GM23338 (cell line): ENCODE data around the gene SYNPR. TPM values are rescaled to one million over a fixed set of nuclear protein-coding genes. Genes with fewer than 3 reads are reported as not detected.

Experiments used
- ATAC-seq: fragments of 200-7000 bp; cut with Tn5 transposase; 3 replicates; pipeline ENCODE4 v1.9.1; 2020
- DNase-seq: peaks from one replicate; pipeline ENCODE4 v3.0.0-alpha.2; 2015; ENCODE audit warnings: low spot score
- H2AFZ ChIP-seq: fragments of 200-600 bp; sonication (generic); 2 replicates; pipeline ENCODE4 v1.8.0; 2016; ENCODE audit warnings: antibody characterized with exemption, mild to moderate bottlenecking, moderate library complexity
- H3F3A ChIP-seq: fragments of 200-600 bp; sonication (generic); replicated peaks from 2 replicates; pipeline ENCODE4 v1.8.0; 2017; ENCODE audit warnings: antibody characterized with exemption, mixed run types, low read depth
- H3K27ac ChIP-seq: fragments of 200-600 bp; sonication (generic); 2 replicates; pipeline ENCODE4 v1.6.1; 2016; ENCODE audit warnings: low read depth
- H3K27me3 ChIP-seq: fragments of 200-600 bp; sonication (generic); 2 replicates; pipeline ENCODE4 v1.8.0; 2016; ENCODE audit warnings: mild to moderate bottlenecking, mixed run types, moderate library complexity; ENCODE audit not compliant: insufficient read depth
- H3K36me3 ChIP-seq: fragments of 200-600 bp; sonication (generic); 2 replicates; pipeline ENCODE4 v1.8.0; 2016; ENCODE audit warnings: mild to moderate bottlenecking; ENCODE audit not compliant: insufficient read depth
- H3K4me1 ChIP-seq: fragments of 200-600 bp; sonication (generic); 2 replicates; pipeline ENCODE4 v1.8.0; 2016; ENCODE audit warnings: mild to moderate bottlenecking, moderate library complexity; ENCODE audit not compliant: insufficient read depth
- H3K4me2 ChIP-seq: fragments of 200-600 bp; sonication (generic); 2 replicates; pipeline ENCODE4 v1.7.1; 2017; ENCODE audit warnings: mixed run types
- H3K4me3 ChIP-seq: fragments of 200-600 bp; sonication (generic); 2 replicates; pipeline ENCODE4 v1.6.1; 2016; ENCODE audit warnings: mixed run types
- H3K79me2 ChIP-seq: fragments of 200-600 bp; sonication (generic); replicated peaks from 2 replicates; pipeline ENCODE4 v1.8.0; 2017; ENCODE audit warnings: mild to moderate bottlenecking; ENCODE audit not compliant: insufficient read depth
- H3K9me2 ChIP-seq: fragments of 200-600 bp; sonication (generic); 2 replicates; pipeline ENCODE4 v1.8.0; 2017; ENCODE audit not compliant: insufficient read depth
- H4K20me1 ChIP-seq: fragments of 200-600 bp; sonication (generic); replicated peaks from 2 replicates; pipeline ENCODE4 v1.8.0; 2017; ENCODE audit warnings: mild to moderate bottlenecking; ENCODE audit not compliant: insufficient read depth
- H3K27ac Mint-ChIP-seq: 2 replicates; pipeline ENCODE4 v1.8.0; 2020; ENCODE audit warnings: inconsistent platforms, mild to moderate bottlenecking, moderate library complexity, mixed read lengths
- H3K27me3 Mint-ChIP-seq: 3 replicates; pipeline ENCODE4 v1.8.0; 2022; ENCODE audit warnings: low read depth, mild to moderate bottlenecking, moderate library complexity, mixed read lengths, inconsistent platforms; ENCODE audit not compliant: insufficient read depth, poor library complexity
- H3K36me3 Mint-ChIP-seq: 3 replicates; pipeline ENCODE4 v1.8.0; 2021; ENCODE audit warnings: low read depth, mild to moderate bottlenecking, inconsistent platforms, moderate library complexity, mixed read lengths
- H3K4me1 Mint-ChIP-seq: 3 replicates; pipeline ENCODE4 v1.8.0; 2020; ENCODE audit warnings: mild to moderate bottlenecking, inconsistent platforms, mixed read lengths
- H3K4me3 Mint-ChIP-seq: 3 replicates; pipeline ENCODE4 v1.8.0; 2021; ENCODE audit warnings: moderate library complexity, mild to moderate bottlenecking, inconsistent platforms, mixed read lengths
- H3K9me3 Mint-ChIP-seq: 3 replicates; pipeline ENCODE4 v1.8.0; 2020; ENCODE audit warnings: moderate library complexity, mild to moderate bottlenecking, inconsistent platforms, mixed read lengths
- CREB1 ChIP-seq: fragments of 250-450 bp; sonication (Bioruptor Pico); IDR thresholded peaks from 2 replicates; pipeline ENCODE4 v1.5.0; 2020; ENCODE audit warnings: low read depth, mild to moderate bottlenecking, moderate library complexity
- CTCF ChIP-seq, 2 experiments: fragments of 200-600 bp in 1 of 2; sonication (generic) in 1 of 2; conservative IDR thresholded peaks; 2 replicates each; pipeline versions ENCODE4 v1.5.1 to v1.6.1; 2016 to 2017; ENCODE audit warnings: antibody characterized with exemption in 2 of 2, low read depth in 2 of 2, mild to moderate bottlenecking in 2 of 2, moderate library complexity in 1 of 2
- ETS1 ChIP-seq: IDR thresholded peaks from 2 replicates; pipeline ENCODE4 v1.6.1; 2016; ENCODE audit warnings: antibody characterized with exemption
- EZH2 ChIP-seq: fragments of 200-600 bp; sonication (generic); IDR thresholded peaks from one replicate; pipeline ENCODE4 v1.8.0; 2017; ENCODE audit warnings: antibody characterized with exemption, mild to moderate bottlenecking, low read depth; ENCODE audit not compliant: unreplicated experiment
- EZH2phosphoT487 ChIP-seq: fragments of 200-600 bp; sonication (generic); IDR thresholded peaks from one replicate; pipeline ENCODE4 v1.8.1; 2018; ENCODE audit warnings: antibody characterized with exemption; ENCODE audit not compliant: unreplicated experiment
- JUNB ChIP-seq: IDR thresholded peaks from one replicate; pipeline ENCODE4 v1.6.1; 2016; ENCODE audit warnings: antibody characterized with exemption; ENCODE audit not compliant: unreplicated experiment
- NANOG ChIP-seq: IDR thresholded peaks from 2 replicates; pipeline ENCODE4 v1.6.1; 2016; ENCODE audit warnings: antibody characterized with exemption, borderline replicate concordance
- POLR2AphosphoS5 ChIP-seq: IDR thresholded peaks from 2 replicates; pipeline ENCODE4 v1.6.1; 2016; ENCODE audit warnings: antibody characterized with exemption, low read depth
- REST ChIP-seq: IDR thresholded peaks from one replicate; pipeline ENCODE4 v1.6.1; 2018; ENCODE audit warnings: antibody characterized with exemption; ENCODE audit not compliant: unreplicated experiment
- STAT1 ChIP-seq: IDR thresholded peaks from one replicate; pipeline ENCODE4 v1.6.1; 2016; ENCODE audit warnings: antibody characterized with exemption; ENCODE audit not compliant: unreplicated experiment
- ZNF114 ChIP-seq: fragments of 250-450 bp; sonication (Bioruptor Pico); IDR thresholded peaks from 2 replicates; pipeline ENCODE4 v1.5.0; 2020; ENCODE audit warnings: mild to moderate bottlenecking, moderate library complexity
- ZNF331 ChIP-seq: fragments of 250-450 bp; sonication (Bioruptor Pico); IDR thresholded peaks from 2 replicates; pipeline ENCODE4 v1.5.0; 2020; ENCODE audit warnings: low read depth, mild to moderate bottlenecking, moderate library complexity
- polyA plus RNA-seq: library from polyadenylated mRNA; unstranded; fragments of >200 nt; fragmentation: Nextera tagmentation; extraction: Ambion mirVana; gene quantifications from 2 replicates; pipeline ENCODE4 v1.2.1, GENCODE V29; 2016
- total RNA-seq: library from RNA; depleted of rRNA; stranded (reverse); fragments of >200 nt; shearing (Covaris generic); gene quantifications from 2 replicates; pipeline ENCODE4 v1.2.3, GENCODE V29; 2014
- TF ChIP-seq, protein P1 (sequence below): fragments of 250-450 bp; sonication (Bioruptor Pico); IDR thresholded peaks from 2 replicates; pipeline ENCODE4 v1.5.0; 2020; ENCODE audit warnings: mild to moderate bottlenecking, moderate library complexity

SYNPR gene
- total and polyA plus RNA-seq, 2 experiments from 2014 or later: 0.38 to 0.55 TPM

GRCh38 chr3:63523100-63523499 lies 245.0 kb downstream of the SYNPR start:
- Histone ChIP-seq H3K9me2 (no peaks in the 10 kb centered on the region), H3K36me3 (no peaks in the 10 kb centered on the region), H3K27ac (no peak overlapping the region), H2AFZ (no peak overlapping the region), H3K4me2 (no peak overlapping the region), H3F3A (no peaks in the 10 kb centered on the region), H3K4me1 (peaks cover 23% of the 10 kb centered on the region), H3K79me2 (no peaks in the 10 kb centered on the region), H3K4me3 (no peak overlapping the region), H4K20me1 (no peaks in the 10 kb centered on the region), H3K27me3 (no peaks in the 10 kb centered on the region)
- Mint-ChIP-seq H3K27me3 (peaks cover 2% of the 10 kb centered on the region), H3K27ac (no peak overlapping the region), H3K36me3 (no peaks in the 10 kb centered on the region), H3K9me3 (no peaks in the 10 kb centered on the region), H3K4me3 (no peak overlapping the region), H3K4me1 (peaks cover 21% of the 10 kb centered on the region)
- TF ChIP-seq CREB1 (CRISPR knock-in tag) (no peak), POLR2AphosphoS5 (no peak), JUNB (no peak), CTCF (conservative IDR thresholded peaks at IDR 0.05; ENCODE audit: low read depth in 2 of 2) (no peak), STAT1 (no peak), ZNF331 (CRISPR knock-in tag) (no peak), ETS1 (no peak), EZH2 (no peak), EZH2phosphoT487 (no peak), REST (no peak), ZNF114 (CRISPR knock-in tag) (no peak), NANOG (no peak)
- TF ChIP-seq, protein P1, sequence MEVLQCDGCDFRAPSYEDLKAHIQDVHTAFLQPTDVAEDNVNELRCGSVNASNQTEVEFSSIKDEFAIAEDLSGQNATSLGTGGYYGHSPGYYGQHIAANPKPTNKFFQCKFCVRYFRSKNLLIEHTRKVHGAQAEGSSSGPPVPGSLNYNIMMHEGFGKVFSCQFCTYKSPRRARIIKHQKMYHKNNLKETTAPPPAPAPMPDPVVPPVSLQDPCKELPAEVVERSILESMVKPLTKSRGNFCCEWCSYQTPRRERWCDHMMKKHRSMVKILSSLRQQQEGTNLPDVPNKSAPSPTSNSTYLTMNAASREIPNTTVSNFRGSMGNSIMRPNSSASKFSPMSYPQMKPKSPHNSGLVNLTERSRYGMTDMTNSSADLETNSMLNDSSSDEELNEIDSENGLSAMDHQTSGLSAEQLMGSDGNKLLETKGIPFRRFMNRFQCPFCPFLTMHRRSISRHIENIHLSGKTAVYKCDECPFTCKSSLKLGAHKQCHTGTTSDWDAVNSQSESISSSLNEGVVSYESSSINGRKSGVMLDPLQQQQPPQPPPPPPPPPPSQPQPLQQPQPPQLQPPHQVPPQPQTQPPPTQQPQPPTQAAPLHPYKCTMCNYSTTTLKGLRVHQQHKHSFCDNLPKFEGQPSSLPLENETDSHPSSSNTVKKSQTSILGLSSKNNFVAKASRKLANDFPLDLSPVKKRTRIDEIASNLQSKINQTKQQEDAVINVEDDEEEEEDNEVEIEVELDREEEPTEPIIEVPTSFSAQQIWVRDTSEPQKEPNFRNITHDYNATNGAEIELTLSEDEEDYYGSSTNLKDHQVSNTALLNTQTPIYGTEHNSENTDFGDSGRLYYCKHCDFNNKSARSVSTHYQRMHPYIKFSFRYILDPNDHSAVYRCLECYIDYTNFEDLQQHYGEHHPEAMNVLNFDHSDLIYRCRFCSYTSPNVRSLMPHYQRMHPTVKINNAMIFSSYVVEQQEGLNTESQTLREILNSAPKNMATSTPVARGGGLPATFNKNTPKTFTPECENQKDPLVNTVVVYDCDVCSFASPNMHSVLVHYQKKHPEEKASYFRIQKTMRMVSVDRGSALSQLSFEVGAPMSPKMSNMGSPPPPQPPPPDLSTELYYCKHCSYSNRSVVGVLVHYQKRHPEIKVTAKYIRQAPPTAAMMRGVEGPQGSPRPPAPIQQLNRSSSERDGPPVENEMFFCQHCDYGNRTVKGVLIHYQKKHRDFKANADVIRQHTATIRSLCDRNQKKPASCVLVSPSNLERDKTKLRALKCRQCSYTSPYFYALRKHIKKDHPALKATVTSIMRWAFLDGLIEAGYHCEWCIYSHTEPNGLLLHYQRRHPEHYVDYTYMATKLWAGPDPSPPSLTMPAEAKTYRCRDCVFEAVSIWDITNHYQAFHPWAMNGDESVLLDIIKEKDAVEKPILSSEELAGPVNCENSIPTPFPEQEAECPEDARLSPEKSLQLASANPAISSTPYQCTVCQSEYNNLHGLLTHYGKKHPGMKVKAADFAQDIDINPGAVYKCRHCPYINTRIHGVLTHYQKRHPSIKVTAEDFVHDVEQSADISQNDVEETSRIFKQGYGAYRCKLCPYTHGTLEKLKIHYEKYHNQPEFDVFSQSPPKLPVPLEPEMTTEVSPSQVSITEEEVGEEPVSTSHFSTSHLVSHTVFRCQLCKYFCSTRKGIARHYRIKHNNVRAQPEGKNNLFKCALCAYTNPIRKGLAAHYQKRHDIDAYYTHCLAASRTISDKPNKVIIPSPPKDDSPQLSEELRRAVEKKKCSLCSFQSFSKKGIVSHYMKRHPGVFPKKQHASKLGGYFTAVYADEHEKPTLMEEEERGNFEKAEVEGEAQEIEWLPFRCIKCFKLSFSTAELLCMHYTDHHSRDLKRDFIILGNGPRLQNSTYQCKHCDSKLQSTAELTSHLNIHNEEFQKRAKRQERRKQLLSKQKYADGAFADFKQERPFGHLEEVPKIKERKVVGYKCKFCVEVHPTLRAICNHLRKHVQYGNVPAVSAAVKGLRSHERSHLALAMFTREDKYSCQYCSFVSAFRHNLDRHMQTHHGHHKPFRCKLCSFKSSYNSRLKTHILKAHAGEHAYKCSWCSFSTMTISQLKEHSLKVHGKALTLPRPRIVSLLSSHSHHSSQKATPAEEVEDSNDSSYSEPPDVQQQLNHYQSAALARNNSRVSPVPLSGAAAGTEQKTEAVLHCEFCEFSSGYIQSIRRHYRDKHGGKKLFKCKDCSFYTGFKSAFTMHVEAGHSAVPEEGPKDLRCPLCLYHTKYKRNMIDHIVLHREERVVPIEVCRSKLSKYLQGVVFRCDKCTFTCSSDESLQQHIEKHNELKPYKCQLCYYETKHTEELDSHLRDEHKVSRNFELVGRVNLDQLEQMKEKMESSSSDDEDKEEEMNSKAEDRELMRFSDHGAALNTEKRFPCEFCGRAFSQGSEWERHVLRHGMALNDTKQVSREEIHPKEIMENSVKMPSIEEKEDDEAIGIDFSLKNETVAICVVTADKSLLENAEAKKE (CRISPR knock-in tag): no peak
- peak; percentile 70 for ATAC-seq
- DNase-seq: peak; percentile 58
